ENCODE results near the gene FNDC8.
"Not testable (repeated sequence)": the region's sequence is repeated elsewhere in the genome, so short reads cannot be mapped to it uniquely, and the experiment has no call there.

FNDC8 gene

GRCh38 chr17:35144840-35145239, 23.4 kb downstream of the FNDC8 start:
- DNase-seq (no peak), ATAC-seq (replicated peaks) (no peak)
- Mint-ChIP-seq H3K4me1 (peaks cover 5 to 10% of the 10 kb centered on the region in 2 donors), H3K27ac (no peak overlapping the region), H3K36me3 (no peaks in the 10 kb centered on the region), H3K9me3 (no peaks in the 10 kb centered on the region), H3K4me3 (no peak overlapping the region), H3K27me3 (peaks cover 25 to 29% of the 10 kb centered on the region in 2 donors)

DNA sequence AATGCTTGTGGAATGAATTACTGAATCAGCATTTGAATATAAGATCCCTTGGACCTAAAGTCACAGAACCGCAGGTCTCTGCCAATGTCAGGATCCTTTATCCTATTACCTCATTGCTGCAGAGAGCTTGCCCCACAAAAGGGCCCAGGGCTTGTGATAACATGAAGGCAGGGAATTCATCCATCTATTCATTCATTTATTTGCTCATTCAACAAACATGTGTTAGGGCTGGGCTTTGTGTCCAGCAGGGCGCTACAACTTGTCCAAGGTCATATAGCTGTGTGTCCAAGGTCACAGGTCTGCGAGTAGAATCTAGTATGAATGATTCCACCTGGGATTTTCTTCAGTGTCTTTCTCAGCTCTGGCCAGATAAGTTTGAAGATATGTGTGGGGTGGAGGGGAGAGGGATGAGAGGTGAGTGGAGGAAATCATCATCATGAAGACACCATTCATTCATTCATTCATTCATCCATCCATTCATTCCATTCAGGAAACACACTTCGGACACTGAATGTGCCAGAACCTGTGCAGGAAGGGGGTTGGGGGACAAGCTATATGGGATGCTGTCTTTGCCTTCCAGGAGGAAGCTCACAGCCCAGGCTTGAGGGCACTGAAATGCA, 24.9 kb downstream of the FNDC8 start:
- no peak for DNase-seq

GRCh38 chr17:35147375-35147905, 26.0 kb downstream of the FNDC8 start, which contains the start of gene UNC45B:
Gene UNC45B (plus strand): TSS chr17:35147817. CDS start chr17:35148264, 447 bp downstream.
- Mint-ChIP-seq H3K9me3 (no peaks in the 10 kb centered on the region), H3K36me3 (no peaks in the 10 kb centered on the region), H3K27ac (no peak within 1 kb of the TSS), H3K4me1 (peaks cover under 1 to 2% of the 10 kb centered on the region in 2 donors), H3K4me3 (no peak within 1 kb of the TSS), H3K27me3 (peaks cover 34 to 35% of the 10 kb centered on the region in 2 donors)
- ATAC-seq (replicated peaks): no peak
- DNase-seq: no peak

More for the DNA sequence above, 24.9 kb downstream of the FNDC8 start:
- Mint-ChIP-seq H3K27ac (no peak overlapping the region), H3K27me3 (peaks cover 31 to 34% of the 10 kb centered on the region in 2 donors), H3K4me1 (peaks cover 3 to 5% of the 10 kb centered on the region in 2 donors), H3K36me3 (no peaks in the 10 kb centered on the region), H3K9me3 (no peaks in the 10 kb centered on the region), H3K4me3 (no peak overlapping the region)
- ATAC-seq (replicated peaks): no peak

DNA sequence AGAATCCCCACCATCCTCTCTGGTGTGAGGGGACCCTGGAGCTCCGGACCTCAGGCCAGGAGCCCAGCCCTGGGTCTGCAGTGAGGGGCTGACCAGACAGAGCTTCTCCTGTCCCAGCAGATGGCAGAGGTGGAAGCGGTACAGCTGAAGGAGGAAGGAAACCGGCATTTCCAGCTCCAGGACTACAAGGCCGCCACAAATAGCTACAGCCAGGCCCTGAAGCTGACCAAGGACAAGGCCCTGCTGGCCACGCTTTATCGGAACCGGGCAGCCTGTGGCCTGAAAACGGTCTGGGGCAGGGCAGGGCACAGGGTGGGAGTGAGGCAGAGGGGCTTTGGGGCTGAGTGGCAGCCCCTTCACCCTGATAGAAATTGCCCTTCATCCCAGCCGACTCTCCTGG, 26.7 kb downstream of the FNDC8 start:
- Mint-ChIP-seq H3K36me3 (no peaks in the 10 kb centered on the region), H3K4me3 (no peak overlapping the region), H3K27ac (no peak overlapping the region), H3K4me1 (no peaks in the 10 kb centered on the region), H3K27me3 (peaks cover 34 to 39% of the 10 kb centered on the region in 2 donors), H3K9me3 (no peaks in the 10 kb centered on the region)
- ATAC-seq (replicated peaks): no peak
- no peak for DNase-seq

GRCh38 chr17:35149941-35150340, 28.5 kb downstream of the FNDC8 start:
- Mint-ChIP-seq H3K4me1 (no peaks in the 10 kb centered on the region), H3K9me3 (no peaks in the 10 kb centered on the region), H3K27ac (no peak overlapping the region), H3K27me3 (peaks cover 34 to 49% of the 10 kb centered on the region in 2 donors), H3K4me3 (no peak overlapping the region), H3K36me3 (no peaks in the 10 kb centered on the region)
- no peak for DNase-seq
- ATAC-seq (replicated peaks): no peak

DNA sequence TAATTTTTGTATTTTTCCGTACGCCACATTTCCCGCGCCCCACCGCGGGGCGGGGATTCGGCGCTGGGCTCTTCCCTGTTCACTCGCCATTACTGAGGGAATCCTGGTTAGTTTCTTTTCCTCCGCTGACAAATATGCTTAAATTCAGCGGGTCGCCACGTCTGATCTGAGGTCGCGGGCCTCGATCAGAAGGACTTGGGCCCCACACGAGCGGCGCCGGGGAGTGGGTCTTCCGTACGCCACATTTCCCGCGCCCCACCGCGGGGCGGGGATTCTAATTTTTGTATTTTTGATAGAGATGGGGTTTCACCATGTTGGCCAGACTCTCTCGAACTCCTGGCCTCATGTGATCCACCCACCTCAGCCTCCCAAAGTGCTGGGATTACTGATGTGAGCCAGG, 29.7 kb downstream of the FNDC8 start:
- not testable (repeated sequence) for DNase-seq; ATAC-seq (replicated peaks); H3K4me3 Mint-ChIP-seq; H3K36me3 Mint-ChIP-seq; H3K27ac Mint-ChIP-seq; H3K4me1 Mint-ChIP-seq; H3K9me3 Mint-ChIP-seq
- peaks cover 39 to 52% of the 10 kb centered on the region in 2 donors for H3K27me3 Mint-ChIP-seq

DNA sequence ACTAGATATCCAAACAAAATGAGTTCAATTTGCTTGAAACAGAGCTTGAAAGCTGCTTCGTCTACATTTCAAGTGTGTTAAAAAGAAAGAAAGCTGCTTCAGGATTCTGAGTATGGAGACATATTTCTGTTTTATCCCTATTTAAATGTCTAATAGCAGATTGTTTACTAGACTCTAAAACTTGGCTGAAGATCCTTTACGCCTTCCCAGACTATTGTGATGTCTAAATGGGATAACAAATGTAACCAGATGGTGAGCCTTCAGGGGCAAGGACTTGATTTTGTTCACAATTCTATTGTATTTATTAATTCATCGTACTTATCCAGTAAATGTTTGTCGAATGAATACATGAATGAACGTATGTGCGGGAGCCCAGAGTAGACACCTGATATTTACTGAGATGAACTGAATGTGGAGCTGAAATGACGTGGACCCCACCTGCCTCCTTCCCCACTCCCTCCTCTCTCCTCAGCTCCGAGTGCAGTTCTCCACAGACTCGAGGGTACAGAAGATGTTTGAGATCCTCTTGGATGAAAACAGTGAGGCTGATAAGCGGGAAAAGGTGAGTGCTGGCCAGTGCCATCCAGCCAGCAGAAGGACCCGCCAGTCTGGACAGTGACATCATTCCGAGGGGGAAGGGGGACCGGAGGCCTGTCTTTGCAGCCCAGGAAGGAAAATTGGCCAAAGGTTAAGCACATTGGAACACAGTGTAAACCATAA, 31.2 kb downstream of the FNDC8 start:
- Mint-ChIP-seq H3K27ac (no peak overlapping the region), H3K4me1 (no peaks in the 10 kb centered on the region), H3K36me3 (no peaks in the 10 kb centered on the region), H3K9me3 (no peaks in the 10 kb centered on the region), H3K27me3 (peaks cover 37 to 46% of the 10 kb centered on the region in 2 donors), H3K4me3 (no peak overlapping the region)
- DNase-seq (no peak), ATAC-seq (replicated peaks) (no peak)

- no peak for ATAC-seq (replicated peaks)
- Mint-ChIP-seq H3K27ac (no peak overlapping the region), H3K9me3 (no peaks in the 10 kb centered on the region)
These were observed 33.1 kb downstream of the FNDC8 start for GRCh38 chr17:35154196-35155165.

DNA sequence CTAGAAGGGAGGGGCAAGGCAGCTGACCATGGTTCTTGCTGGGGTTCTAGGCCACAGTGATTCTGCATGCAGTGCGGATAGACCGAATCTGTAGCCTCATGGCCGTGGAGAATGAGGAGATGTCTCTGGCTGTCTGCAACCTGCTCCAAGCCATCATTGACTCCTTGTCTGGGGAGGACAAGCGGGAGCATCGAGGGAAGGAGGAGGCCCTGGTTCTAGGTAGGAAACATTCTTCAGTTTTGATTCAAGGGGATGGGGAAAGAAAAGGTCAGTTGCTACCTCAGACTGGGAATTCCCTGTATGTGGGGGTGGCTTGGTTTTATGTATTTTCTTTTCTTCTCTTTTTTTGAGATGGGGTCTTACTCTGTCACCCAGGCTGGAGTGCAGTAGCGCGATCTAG, 33.8 kb downstream of the FNDC8 start:
- Mint-ChIP-seq H3K4me3 (no peak overlapping the region), H3K4me1 (no peaks in the 10 kb centered on the region), H3K27ac (no peak overlapping the region), H3K9me3 (no peaks in the 10 kb centered on the region), H3K27me3 (peaks cover 33 to 36% of the 10 kb centered on the region in 2 donors), H3K36me3 (no peaks in the 10 kb centered on the region)
- DNase-seq (no peak), ATAC-seq (replicated peaks) (no peak)

More at GRCh38 chr17:35154196-35155165, 33.1 kb downstream of the FNDC8 start:
- no peak overlapping the region for H3K4me3 Mint-ChIP-seq
- H3K36me3 Mint-ChIP-seq: no peaks in the 10 kb centered on the region
- H3K4me1 Mint-ChIP-seq: no peaks in the 10 kb centered on the region
- H3K27me3 Mint-ChIP-seq: peaks cover 34 to 39% of the 10 kb centered on the region in 2 donors
- no peak for DNase-seq

DNA sequence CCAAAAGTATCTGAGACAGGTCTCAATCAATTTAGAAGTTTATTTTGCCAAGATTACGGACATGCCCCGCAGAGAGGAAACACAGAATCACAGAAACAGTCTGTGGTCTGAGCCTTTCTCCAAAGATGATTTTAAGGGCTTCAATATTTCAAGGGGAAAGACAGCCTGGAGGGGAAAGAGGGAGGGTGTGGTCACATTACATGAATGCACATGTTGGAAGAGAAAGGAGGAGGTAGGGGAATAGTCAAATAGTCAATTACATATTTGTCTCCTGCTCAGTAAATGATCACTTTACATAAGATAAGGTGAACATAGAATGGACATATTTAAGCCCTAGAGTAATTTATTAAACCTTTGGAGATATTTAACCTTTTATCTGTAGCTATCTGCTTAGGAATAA, 38.5 kb downstream of the FNDC8 start:
- Mint-ChIP-seq H3K27me3 (peaks cover 40 to 69% of the 10 kb centered on the region in 2 donors), H3K27ac (no peak overlapping the region), H3K4me1 (no peaks in the 10 kb centered on the region), H3K9me3 (no peaks in the 10 kb centered on the region), H3K36me3 (no peaks in the 10 kb centered on the region), H3K4me3 (no peak overlapping the region)
- DNase-seq (no peak), ATAC-seq (replicated peaks) (no peak)

DNA sequence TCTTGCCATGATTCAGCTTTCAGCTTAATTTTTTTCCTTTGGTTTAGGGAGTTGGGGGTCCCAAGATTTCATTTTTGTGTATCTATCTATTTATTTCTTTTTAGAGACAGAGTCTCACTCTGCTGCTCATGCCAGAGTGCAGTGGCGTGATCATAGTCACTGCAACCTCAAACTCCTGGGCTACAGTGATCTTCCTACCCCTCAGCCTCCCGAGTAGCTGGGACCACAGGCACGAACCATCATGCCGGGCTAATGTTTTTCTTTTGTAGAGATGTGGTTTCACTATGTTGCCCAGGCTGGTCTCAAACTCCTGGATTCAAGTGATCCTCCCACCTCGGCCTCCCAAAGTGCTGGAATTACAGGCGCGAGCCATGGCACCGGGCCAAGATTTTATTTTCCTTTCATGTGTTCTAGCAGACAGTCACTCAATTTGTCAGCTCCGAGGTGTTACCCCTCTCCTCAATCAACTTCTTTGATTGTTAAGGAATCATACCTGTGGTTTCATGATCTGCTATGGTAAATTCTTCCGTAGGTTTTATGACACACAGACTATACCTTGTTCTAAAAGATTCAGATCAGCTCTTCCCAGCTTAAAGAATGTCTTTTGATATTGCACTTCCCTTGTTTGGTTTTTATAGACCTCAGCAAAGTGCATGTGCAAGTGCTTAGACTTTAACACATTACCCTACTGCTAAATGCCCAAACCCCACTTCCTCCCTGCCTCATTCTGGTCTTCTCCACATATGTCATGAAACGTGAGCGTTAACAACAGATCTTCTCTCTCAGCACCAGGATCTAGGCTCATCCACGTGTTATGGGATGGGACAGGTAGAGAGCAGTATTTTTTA, 39.2 kb downstream of the FNDC8 start:
- no peaks in the 10 kb centered on the region for H3K4me1 Mint-ChIP-seq
- H3K27me3 Mint-ChIP-seq: peaks cover 45 to 75% of the 10 kb centered on the region in 2 donors
- ATAC-seq (replicated peaks): no peak
- no peak for DNase-seq
- no peaks in the 10 kb centered on the region for H3K36me3 Mint-ChIP-seq
- no peaks in the 10 kb centered on the region for H3K9me3 Mint-ChIP-seq
- no peak overlapping the region for H3K4me3 Mint-ChIP-seq
- H3K27ac Mint-ChIP-seq: no peak overlapping the region

DNA sequence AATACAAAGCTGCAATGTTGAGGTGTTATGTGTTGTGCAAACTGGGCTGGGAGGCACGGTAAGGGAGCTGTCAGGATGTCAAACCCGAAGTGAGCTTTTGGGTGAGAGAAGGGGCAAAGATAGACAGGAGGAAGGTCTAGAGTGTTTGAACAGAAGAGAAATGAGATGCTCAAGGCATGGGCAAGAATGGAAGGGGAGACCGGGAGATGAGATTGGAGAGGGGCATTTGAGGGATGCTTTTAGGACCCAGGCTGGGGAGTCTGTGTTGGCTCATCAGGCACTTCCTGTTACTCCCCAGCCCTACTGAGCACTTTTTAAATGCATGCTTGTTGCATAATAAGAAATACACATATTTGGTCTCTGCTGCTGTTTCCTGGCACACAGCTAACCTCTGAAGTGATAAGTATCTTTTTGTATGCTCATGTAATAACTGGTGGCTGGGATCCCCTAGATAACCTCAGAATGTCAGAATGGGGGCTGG, 39.9 kb downstream of the FNDC8 start:
- H3K27ac Mint-ChIP-seq: no peak overlapping the region
- DNase-seq: no peak
- no peak overlapping the region for H3K4me3 Mint-ChIP-seq
- no peaks in the 10 kb centered on the region for H3K4me1 Mint-ChIP-seq
- no peak for ATAC-seq (replicated peaks)
- H3K9me3 Mint-ChIP-seq: no peaks in the 10 kb centered on the region
- H3K36me3 Mint-ChIP-seq: no peaks in the 10 kb centered on the region
- H3K27me3 Mint-ChIP-seq: peaks cover 43 to 68% of the 10 kb centered on the region in 2 donors

DNA sequence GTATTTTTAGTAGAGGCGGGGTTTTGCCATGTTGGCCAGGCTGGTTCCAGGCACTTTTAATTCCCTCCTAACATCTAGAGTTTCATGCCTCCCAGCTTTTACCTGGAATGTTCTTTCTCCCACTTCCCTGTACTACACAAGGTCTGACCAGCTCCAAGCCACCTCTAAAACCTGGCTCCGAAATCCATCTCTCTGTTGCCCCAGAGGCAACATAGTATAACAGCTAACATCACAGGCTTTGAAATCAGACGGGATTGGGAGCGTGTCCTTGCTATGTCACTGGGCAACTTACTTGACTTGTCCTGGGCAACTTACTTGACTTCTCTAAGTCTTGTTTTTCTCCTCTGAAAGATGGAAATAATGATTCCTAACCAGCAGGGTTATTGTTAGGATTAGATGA, 41.3 kb downstream of the FNDC8 start:
- Mint-ChIP-seq H3K36me3 (no peaks in the 10 kb centered on the region), H3K4me3 (no peak overlapping the region), H3K4me1 (no peaks in the 10 kb centered on the region), H3K9me3 (no peaks in the 10 kb centered on the region), H3K27ac (no peak overlapping the region), H3K27me3 (peaks cover 46 to 66% of the 10 kb centered on the region in 2 donors)
- no peak for DNase-seq
- ATAC-seq (replicated peaks): no peak

Measured in stimulated activated naive B cell treated with anti-CD40 and anti-IgM and Interleukin-4, amounts not matched to agents 10 μg/mL and 1 μg/mL and 100 μg/mL, for 72 hours (primary cell).